CD4-positive, CD25-positive, alpha-beta regulatory T cell (primary cell): ENCODE results near the gene MYO10. TPM values are rescaled to one million over a fixed set of nuclear protein-coding genes. Genes with fewer than 3 reads are reported as not detected.
"Not testable (repeated sequence)": the region's sequence is repeated elsewhere in the genome, so short reads cannot be mapped to it uniquely, and the experiment has no call there.

Experiments used
- ATAC-seq, 2 donors: fragments of 150-1000 bp; cut with Tn5 transposase; one replicate each; pipeline ENCODE4 v1.10.0; 2021; ENCODE audit warnings: low read depth in 2 of 2, moderate number of reproducible peaks in 2 of 2, moderate library complexity in 1 of 2
- DNase-seq, 3 donors: peaks; one replicate each; pipeline versions ENCODE4 v3.0.0 to v3.0.0-alpha.2; 2012 to 2022; ENCODE audit warnings: mixed read lengths in 1 of 3
- H3K27ac ChIP-seq: one replicate; pipeline ENCODE4 v1.7.0; 2013; ENCODE audit warnings: mild to moderate bottlenecking, low read length; ENCODE audit not compliant: insufficient read depth, poor library complexity, severe bottlenecking
- H3K27me3 ChIP-seq: one replicate; pipeline ENCODE4 v1.7.0; 2013; ENCODE audit warnings: low read length; ENCODE audit not compliant: control insufficient read depth, insufficient read depth
- H3K36me3 ChIP-seq: one replicate; pipeline ENCODE4 v1.7.0; 2013; ENCODE audit warnings: mild to moderate bottlenecking, low read length, moderate library complexity; ENCODE audit not compliant: control insufficient read depth, insufficient read depth
- H3K4me1 ChIP-seq: 2 replicates; pipeline ENCODE4 v1.7.0; 2013; ENCODE audit warnings: mild to moderate bottlenecking, low read length; ENCODE audit not compliant: insufficient read depth, control insufficient read depth, poor library complexity, severe bottlenecking
- H3K4me3 ChIP-seq: one replicate; pipeline ENCODE4 v1.7.0; 2013; ENCODE audit warnings: low read depth, mild to moderate bottlenecking, low read length, moderate library complexity
- H3K9me3 ChIP-seq, 2 experiments: 1 replicate in 1 of 2; 2 replicates in 1 of 2; pipeline ENCODE4 v1.7.0; 2013; ENCODE audit warnings: low read length in 2 of 2, mild to moderate bottlenecking in 1 of 2, moderate library complexity in 1 of 2; ENCODE audit not compliant: control insufficient read depth in 2 of 2
- H3K27ac Mint-ChIP-seq, 3 donors: one replicate each; pipeline ENCODE4 v1.8.0; 2020 to 2022; ENCODE audit warnings: mild to moderate bottlenecking in 3 of 3, mixed read lengths in 3 of 3, moderate library complexity in 2 of 3
- H3K27me3 Mint-ChIP-seq: one replicate; pipeline ENCODE4 v1.8.0; 2022; ENCODE audit warnings: mild to moderate bottlenecking, mixed read lengths
- H3K36me3 Mint-ChIP-seq: one replicate; pipeline ENCODE4 v1.8.0; 2020; ENCODE audit warnings: mixed read lengths
- H3K4me1 Mint-ChIP-seq, 4 donors: one replicate each; pipeline ENCODE4 v1.8.0; 2020 to 2022; ENCODE audit warnings: mixed read lengths in 4 of 4, mild to moderate bottlenecking in 1 of 4
- H3K4me3 Mint-ChIP-seq, 4 donors: one replicate each; pipeline ENCODE4 v1.8.0; 2020 to 2022; ENCODE audit warnings: mild to moderate bottlenecking in 4 of 4, mixed read lengths in 4 of 4, moderate library complexity in 3 of 4
- H3K9me3 Mint-ChIP-seq, 7 donors: one replicate each; pipeline ENCODE4 v1.8.0; 2020 to 2022; ENCODE audit warnings: mixed read lengths in 7 of 7, mild to moderate bottlenecking in 3 of 7, moderate library complexity in 2 of 7
- polyA plus RNA-seq, 4 donors: library from polyadenylated mRNA; unstranded; fragments of 300-500 nt; fragmentation: Illumina TruSeq; gene quantifications; one replicate each; pipeline ENCODE4 v1.2.3, GENCODE V29; 2021
- total RNA-seq: library from RNA; stranded (reverse); gene quantifications from one replicate; pipeline ENCODE4 v1.2.3, GENCODE V29; 2022

MYO10 gene
- total and polyA plus RNA-seq, 5 donors from 2014 or later = 0.01 to 0.05 (median 0.02) TPM; not detected in 1

DNA sequence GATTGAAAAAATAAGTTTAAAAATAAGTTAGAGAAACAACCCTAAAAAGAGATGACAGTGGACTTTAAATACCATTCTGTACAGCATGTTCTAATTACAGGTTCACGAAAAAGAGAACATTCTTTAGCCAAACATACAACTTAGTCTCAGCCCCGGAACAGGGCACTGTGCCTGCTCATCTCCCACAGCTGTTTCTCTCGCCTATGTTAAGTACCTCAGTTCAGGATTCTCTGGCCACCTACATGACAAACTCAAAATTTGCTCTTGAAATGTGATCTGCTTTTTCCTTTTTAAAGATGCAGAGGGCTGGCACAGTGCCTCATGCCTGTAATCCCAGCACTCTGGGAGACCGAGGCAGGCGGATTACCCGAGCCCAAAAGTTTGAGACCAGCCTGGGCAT is 52.3 kb downstream of the MYO10 start:
- H3K27ac Mint-ChIP-seq = no peak overlapping the region
- H3K36me3 Mint-ChIP-seq = no peaks in the 10 kb centered on the region
- ATAC-seq = no peak
- H3K27ac ChIP-seq = no peak overlapping the region
- H3K4me3 ChIP-seq = no peak overlapping the region
- H3K4me1 Mint-ChIP-seq = no peaks in the 10 kb centered on the region
- H3K36me3 ChIP-seq = no peaks in the 10 kb centered on the region
- no peaks in the 10 kb centered on the region for H3K4me1 ChIP-seq
- H3K27me3 Mint-ChIP-seq = no peaks in the 10 kb centered on the region
- no peak for DNase-seq
- no peaks in the 10 kb centered on the region for H3K9me3 ChIP-seq
- H3K4me3 Mint-ChIP-seq = no peak overlapping the region
- peaks cover 2% of the 10 kb centered on the region for H3K27me3 ChIP-seq
- H3K9me3 Mint-ChIP-seq = peaks cover 0 to 4% (median 0%) of the 10 kb centered on the region in 7 donors

DNA sequence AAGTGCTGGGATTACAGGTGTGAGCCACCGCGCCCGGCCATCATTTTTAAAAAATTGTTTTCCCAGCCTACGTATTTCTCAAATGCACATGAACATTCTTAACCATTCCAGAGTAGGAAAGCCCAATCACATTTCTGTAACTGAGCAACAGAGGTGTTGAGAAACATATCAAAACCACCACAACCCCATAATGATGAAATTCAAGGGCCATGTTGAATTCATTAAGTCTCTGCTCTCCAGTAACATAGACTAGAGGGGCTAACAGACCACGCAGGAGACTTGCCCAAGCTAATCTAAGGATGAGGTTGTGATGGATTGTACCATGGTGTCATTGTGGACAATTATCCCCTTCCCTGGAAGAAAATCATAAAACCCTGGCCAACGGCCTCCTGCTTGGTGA is 52.9 kb downstream of the MYO10 start:
- no peaks in the 10 kb centered on the region for H3K4me1 Mint-ChIP-seq
- H3K36me3 Mint-ChIP-seq = no peaks in the 10 kb centered on the region
- no peaks in the 10 kb centered on the region for H3K27me3 Mint-ChIP-seq
- Histone ChIP-seq H3K4me3 (no peak overlapping the region), H3K27me3 (peaks cover 2% of the 10 kb centered on the region), H3K27ac (no peak overlapping the region), H3K9me3 (no peaks in the 10 kb centered on the region), H3K36me3 (no peaks in the 10 kb centered on the region), H3K4me1 (no peaks in the 10 kb centered on the region)
- no peak overlapping the region for H3K4me3 Mint-ChIP-seq
- DNase-seq (no peak), ATAC-seq (no peak)
- peaks cover 0 to 4% (median 0%) of the 10 kb centered on the region in 7 donors for H3K9me3 Mint-ChIP-seq
- no peak overlapping the region for H3K27ac Mint-ChIP-seq

DNA sequence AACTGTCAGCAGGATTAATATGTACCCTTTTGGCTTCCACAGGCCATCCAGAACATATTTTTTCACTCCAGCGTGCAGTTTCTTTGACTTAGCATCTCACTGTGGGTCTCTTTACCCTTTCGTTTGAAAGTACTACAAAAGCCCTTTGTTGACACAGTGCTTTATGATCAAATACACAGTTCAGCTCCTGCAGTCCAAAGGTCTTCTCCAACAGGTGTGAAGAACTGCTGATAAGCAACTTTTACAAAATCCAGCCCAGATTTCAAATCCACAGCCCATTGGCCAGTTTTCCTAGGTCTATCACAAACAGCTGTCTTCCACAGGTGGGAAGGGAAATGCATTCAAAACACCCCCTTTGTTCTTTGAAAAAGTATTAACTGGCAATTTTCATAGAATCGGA is 54.8 kb downstream of the MYO10 start:
- H3K9me3 ChIP-seq = no peaks in the 10 kb centered on the region
- no peak overlapping the region for H3K4me3 ChIP-seq
- H3K4me1 ChIP-seq = no peaks in the 10 kb centered on the region
- peaks cover under 1% of the 10 kb centered on the region for H3K27me3 ChIP-seq
- no peak overlapping the region for H3K4me3 Mint-ChIP-seq
- DNase-seq = no peak
- no peak for ATAC-seq
- H3K27me3 Mint-ChIP-seq = no peaks in the 10 kb centered on the region
- no peak overlapping the region for H3K27ac ChIP-seq
- no peaks in the 10 kb centered on the region for H3K36me3 Mint-ChIP-seq
- no peak overlapping the region for H3K27ac Mint-ChIP-seq
- no peaks in the 10 kb centered on the region for H3K4me1 Mint-ChIP-seq
- no peaks in the 10 kb centered on the region for H3K36me3 ChIP-seq
- H3K9me3 Mint-ChIP-seq = peaks cover 0 to 4% (median 0%) of the 10 kb centered on the region in 7 donors

DNA sequence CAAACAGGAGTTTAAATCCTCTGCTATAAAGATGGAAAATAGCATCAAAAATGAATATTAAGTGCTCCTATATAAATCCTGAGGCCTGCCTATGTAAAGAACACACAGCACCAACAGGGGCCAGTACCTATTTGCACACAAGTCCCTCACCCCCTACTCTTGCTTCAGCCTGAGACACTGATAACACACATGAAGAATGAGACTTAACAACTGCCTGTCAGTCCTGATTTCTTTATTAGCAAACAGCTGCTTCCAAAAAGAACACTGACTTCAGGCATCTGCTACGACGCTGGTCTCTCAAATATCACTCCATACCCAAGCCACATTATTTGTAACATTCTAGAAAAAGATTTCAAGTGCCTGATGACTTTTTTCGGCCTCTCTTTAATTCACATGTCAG is 55.5 kb downstream of the MYO10 start:
- ATAC-seq = no peak

DNA sequence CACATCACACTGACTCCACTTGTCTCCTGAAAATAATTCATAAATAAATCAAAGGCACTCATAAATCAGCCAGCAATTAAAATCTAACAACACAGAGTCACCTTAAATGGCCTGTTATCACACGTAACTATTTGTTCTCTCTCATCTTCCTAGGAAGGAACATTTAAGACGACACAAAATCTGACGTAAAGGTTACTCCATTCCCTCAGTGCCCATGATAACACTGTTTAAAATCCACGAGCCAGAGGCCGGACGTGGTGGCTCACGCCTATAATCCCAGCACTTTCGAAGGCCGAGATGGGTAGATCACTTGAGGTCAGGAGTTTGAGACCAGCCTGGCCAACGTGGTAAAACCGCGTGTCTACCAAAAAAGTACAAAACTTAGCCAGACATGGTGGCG is 56.4 kb downstream of the MYO10 start:
- Histone ChIP-seq H3K4me3 (no peak overlapping the region), H3K27me3 (no peaks in the 10 kb centered on the region), H3K36me3 (no peaks in the 10 kb centered on the region), H3K9me3 (no peaks in the 10 kb centered on the region), H3K4me1 (no peaks in the 10 kb centered on the region), H3K27ac (no peak overlapping the region)
- DNase-seq = no peak
- Mint-ChIP-seq H3K4me1 (no peaks in the 10 kb centered on the region), H3K27ac (no peak overlapping the region), H3K36me3 (no peaks in the 10 kb centered on the region), H3K27me3 (no peaks in the 10 kb centered on the region), H3K4me3 (no peak overlapping the region), H3K9me3 (peaks cover 0 to 5% (median 0%) of the 10 kb centered on the region in 7 donors)
- no peak for ATAC-seq

More for the DNA sequence above, 55.5 kb downstream of the MYO10 start:
- H3K27me3 ChIP-seq = no peaks in the 10 kb centered on the region
- no peaks in the 10 kb centered on the region for H3K4me1 ChIP-seq
- DNase-seq = no peak
- Mint-ChIP-seq H3K9me3 (peaks cover 0 to 4% (median 0%) of the 10 kb centered on the region in 7 donors), H3K27ac (no peak overlapping the region), H3K4me1 (no peaks in the 10 kb centered on the region), H3K4me3 (no peak overlapping the region), H3K36me3 (no peaks in the 10 kb centered on the region), H3K27me3 (no peaks in the 10 kb centered on the region)
- H3K9me3 ChIP-seq = no peaks in the 10 kb centered on the region
- H3K27ac ChIP-seq = no peak overlapping the region
- H3K4me3 ChIP-seq = no peak overlapping the region
- H3K36me3 ChIP-seq = no peaks in the 10 kb centered on the region

DNA sequence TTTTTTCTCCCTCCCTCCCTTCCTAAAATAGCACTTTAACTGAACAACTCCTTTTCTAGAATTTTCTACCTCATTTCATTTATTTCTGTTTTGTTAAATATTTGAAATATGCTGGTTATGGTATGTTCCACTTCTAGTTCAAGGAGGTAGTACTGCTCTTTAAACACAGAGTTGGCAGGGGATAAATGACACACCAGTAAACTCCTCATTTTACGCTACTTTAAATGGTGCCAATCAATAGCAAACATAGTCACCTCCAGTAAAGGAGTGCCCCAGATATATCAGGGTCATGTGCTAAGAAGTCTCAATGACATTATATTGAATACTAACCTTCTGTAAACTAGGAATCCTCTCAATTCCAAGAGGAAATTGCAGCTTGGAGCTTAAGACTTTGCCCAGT is 56.9 kb downstream of the MYO10 start:
- no peaks in the 10 kb centered on the region for H3K36me3 ChIP-seq
- no peak overlapping the region for H3K27ac ChIP-seq
- no peaks in the 10 kb centered on the region for H3K27me3 Mint-ChIP-seq
- no peak overlapping the region for H3K27ac Mint-ChIP-seq
- H3K36me3 Mint-ChIP-seq = no peaks in the 10 kb centered on the region
- ATAC-seq = no peak
- no peaks in the 10 kb centered on the region for H3K4me1 ChIP-seq
- peaks cover 0 to 10% (median 0%) of the 10 kb centered on the region in 7 donors for H3K9me3 Mint-ChIP-seq
- no peak for DNase-seq
- H3K9me3 ChIP-seq = no peaks in the 10 kb centered on the region
- no peaks in the 10 kb centered on the region for H3K27me3 ChIP-seq
- H3K4me3 ChIP-seq = no peak overlapping the region
- no peak overlapping the region for H3K4me3 Mint-ChIP-seq
- H3K4me1 Mint-ChIP-seq = no peaks in the 10 kb centered on the region

DNA sequence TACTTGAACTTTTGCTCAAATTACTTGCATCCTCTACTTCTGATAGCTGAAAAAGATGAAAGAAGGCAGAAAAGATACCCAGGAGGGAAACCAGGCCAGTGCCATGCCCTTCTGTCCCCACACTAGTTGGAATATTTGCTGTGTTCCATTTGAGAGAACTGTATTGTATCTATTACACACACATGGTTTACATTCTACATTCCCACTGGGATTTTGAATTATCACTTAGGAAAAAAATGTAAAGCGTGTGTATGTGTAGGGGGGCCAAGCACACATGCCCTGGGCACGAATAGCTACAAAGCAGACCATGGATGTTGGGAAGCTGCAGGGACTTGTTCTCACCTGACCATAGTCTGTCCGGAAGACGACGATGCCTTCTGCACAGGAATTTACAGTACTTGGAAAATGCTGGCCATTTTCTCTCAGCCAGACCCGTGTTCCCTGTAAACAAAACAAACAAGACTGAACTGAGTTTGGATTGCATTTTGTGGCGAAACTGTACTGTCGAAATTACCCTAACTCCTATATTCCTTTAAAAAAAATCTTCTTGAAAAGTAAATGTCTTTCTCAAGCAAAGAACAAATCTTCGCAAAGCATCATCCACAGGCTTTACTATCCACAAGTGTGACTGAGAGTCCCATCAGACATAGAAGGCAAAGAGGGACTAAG is 58.7 kb downstream of the MYO10 start:
- no peak overlapping the region for H3K4me3 Mint-ChIP-seq
- Histone ChIP-seq H3K27me3 (no peaks in the 10 kb centered on the region), H3K4me3 (no peak overlapping the region), H3K27ac (no peak overlapping the region), H3K4me1 (no peaks in the 10 kb centered on the region), H3K36me3 (no peaks in the 10 kb centered on the region), H3K9me3 (no peaks in the 10 kb centered on the region)
- DNase-seq (no peak), ATAC-seq (no peak)
- peaks cover 0 to 14% (median 0%) of the 10 kb centered on the region in 7 donors for H3K9me3 Mint-ChIP-seq
- no peaks in the 10 kb centered on the region for H3K4me1 Mint-ChIP-seq
- no peaks in the 10 kb centered on the region for H3K36me3 Mint-ChIP-seq
- no peaks in the 10 kb centered on the region for H3K27me3 Mint-ChIP-seq
- no peak overlapping the region for H3K27ac Mint-ChIP-seq

DNA sequence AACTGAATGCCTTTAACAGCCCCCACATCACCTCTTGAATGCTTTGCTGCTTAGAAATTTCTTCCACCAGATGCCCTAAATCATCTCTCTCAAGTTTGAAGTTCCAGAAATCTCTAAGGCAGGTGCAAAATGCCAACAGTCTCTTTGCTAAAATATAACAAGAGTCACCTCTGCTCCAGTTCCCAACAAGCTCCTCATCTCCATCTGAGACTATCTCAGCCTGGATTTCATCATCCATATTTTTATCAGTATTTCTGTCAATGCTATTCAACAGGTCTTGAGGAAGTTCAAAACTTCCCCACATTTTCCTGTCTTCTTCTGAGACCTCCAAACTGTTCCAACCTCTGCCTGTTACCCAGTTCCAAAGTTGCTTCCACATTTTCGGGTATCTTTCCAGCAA is 61.7 kb downstream of the MYO10 start:
- peaks cover 0 to 14% (median 3%) of the 10 kb centered on the region in 7 donors for H3K9me3 Mint-ChIP-seq
- not testable (repeated sequence) for H3K4me3 Mint-ChIP-seq, H3K27me3 ChIP-seq, H3K27me3 Mint-ChIP-seq, H3K36me3 ChIP-seq, H3K27ac Mint-ChIP-seq, DNase-seq, H3K27ac ChIP-seq, H3K4me1 Mint-ChIP-seq, H3K4me3 ChIP-seq, ATAC-seq, H3K4me1 ChIP-seq, H3K36me3 Mint-ChIP-seq, H3K9me3 ChIP-seq
